AG08395 (cell line): ENCODE results near the gene CACNA1D.

Experiments
- DNase-seq: peaks from one replicate; pipeline ENCODE4 v3.0.0; 2012; ENCODE audit warnings: mixed read lengths, low spot score

The CACNA1D gene

GRCh38 chr3:53849916-53850315, 355.5 kb downstream of the CACNA1D start:
- no peak for DNase-seq

DNA sequence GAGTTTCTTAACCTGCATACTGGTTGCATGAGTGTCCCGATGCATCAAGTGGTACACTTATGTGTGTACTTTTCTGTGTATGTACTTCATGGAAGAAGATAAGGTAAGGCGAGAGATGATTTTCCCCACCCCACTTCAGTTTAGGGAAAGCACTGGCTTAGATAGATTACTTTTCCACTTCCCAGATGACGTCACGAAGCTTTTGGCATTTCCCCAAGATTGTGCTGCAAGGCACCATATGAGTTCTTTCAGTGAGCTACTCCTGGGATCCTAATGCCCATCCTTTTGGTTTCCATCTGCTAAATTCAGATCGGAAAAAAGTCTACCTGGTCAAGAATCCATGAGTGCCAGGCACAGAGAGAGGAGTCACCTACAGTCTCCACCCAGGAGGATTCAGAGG, 356.5 kb downstream of the CACNA1D start:
- DNase-seq, result peak; percentile 24

- DNase-seq, result no peak
These were observed 362.6 kb downstream of the CACNA1D start for GRCh38 chr3:53856964-53857363.

DNA sequence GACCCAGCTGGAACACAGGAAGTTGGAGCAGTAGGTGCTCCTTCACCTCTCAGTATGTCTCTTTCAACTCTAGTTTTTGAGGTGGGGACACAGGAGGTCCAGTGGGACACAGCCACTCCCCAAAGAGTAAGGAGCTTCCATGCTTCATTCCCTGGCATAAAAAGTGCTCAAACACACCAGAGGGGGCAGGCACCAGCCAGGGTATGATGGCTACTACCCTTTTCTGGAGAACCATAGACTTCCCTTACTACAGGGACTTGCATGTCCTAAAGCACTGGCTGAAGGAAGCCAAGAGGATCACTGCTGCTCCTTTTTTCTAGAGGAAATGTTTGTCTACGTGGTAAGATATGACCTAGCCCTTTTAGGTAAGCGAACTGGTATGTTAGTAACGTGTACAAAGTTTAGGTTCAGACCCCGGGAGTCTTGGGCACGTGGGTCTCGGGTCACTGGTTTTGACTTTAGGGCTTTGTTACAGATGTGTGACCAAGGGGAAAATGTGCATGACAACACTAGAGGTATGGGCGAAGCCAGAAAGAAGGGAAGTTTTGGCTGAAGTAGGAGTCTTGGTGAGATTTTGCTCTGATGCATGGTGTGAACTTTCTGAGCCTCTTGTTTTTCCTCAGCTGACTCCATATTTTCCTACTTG, 363.8 kb downstream of the CACNA1D start:
- DNase-seq, result no peak

DNA sequence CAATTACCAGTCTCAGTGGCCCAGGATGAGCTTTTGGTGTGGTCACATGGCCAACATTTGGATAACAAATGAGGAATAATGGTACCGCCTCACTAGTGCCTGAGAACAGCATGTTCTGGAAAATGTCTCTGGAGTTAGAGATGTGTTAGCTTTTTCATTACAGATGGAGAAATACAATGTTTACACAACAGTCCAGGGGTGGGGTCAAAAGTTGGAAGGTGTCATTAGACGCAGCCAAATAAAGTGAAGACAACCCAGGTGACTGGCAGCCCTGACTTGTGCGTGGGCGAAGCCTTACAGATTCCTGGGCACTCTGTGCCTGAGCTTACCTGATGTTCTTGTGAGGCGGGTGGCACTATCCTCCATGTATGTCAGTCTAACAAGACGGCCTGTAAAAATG, 364.8 kb downstream of the CACNA1D start:
- DNase-seq, result no peak

- DNase-seq, result no peak
These were observed 365.8 kb downstream of the CACNA1D start for GRCh38 chr3:53860196-53860595.

GRCh38 chr3:53862241-53862640, 367.8 kb downstream of the CACNA1D start:
- DNase-seq, result no peak

GRCh38 chr3:53863145-53863544, 368.7 kb downstream of the CACNA1D start:
- DNase-seq, result no peak
